ENCODE results near the gene HIP1R. TPM values are rescaled to one million over a fixed set of nuclear protein-coding genes. Genes with fewer than 3 reads are reported as not detected.

Gene HIP1R
- polyA plus RNA-seq, 1 of the 3 experiments (the other 2 are of a cell fraction), result 20.6 TPM

- Histone ChIP-seq H3K36me3 (replicated peaks in 1 of 2; ENCODE audit: control insufficient read depth in 1 of 2, insufficient read depth in 2 of 2, low read length in 1 of 2) (peaks cover 9 to 44% of the 10 kb centered on the region in 2 experiments), H3K27me3 (ENCODE audit: insufficient read depth) (no peaks in the 10 kb centered on the region), H3K9me2 (no peaks in the 10 kb centered on the region), H3K27ac (ENCODE audit: low read depth in 2 of 2, low read length in 1 of 2) (no peak overlapping the region), H3K4me1 (ENCODE audit: control insufficient read depth in 1 of 2, insufficient read depth in 2 of 2, low read depth in 1 of 2, low read length in 1 of 2) (peaks cover 0 to 23% of the 10 kb centered on the region in 2 experiments; a peak in 3 of 4 replicates), H3F3A (replicated peaks; ENCODE audit: insufficient read depth) (no peaks in the 10 kb centered on the region), H3K4me3 (ENCODE audit: low read depth in 2 of 2, low read length in 1 of 2) (no peak overlapping the region), H3K79me2 (ENCODE audit: insufficient read depth) (peaks cover 1% of the 10 kb centered on the region; the same call in 1 of the 2 replicates), H3K9ac (no peak overlapping the region), H3K9me3 (no peaks in the 10 kb centered on the region), H2AFZ (ENCODE audit: low read depth) (no peak overlapping the region), H3K4me2 (no peak overlapping the region), H4K20me1 (ENCODE audit: insufficient read depth) (no peaks in the 10 kb centered on the region)
- 96% methylated on average over 14 of the region's 17 CpGs for WGBS (ENCODE audit: low lambda C conversion rate)
- ChIA-PET POLR2A (no interaction called here), CTCF (interaction anchor here (3.5 to 6.3 kb wide), 2 partner anchors 73 to 87 kb away, joined by 17 to 28 read pairs; no protein-coding TSS in a partner anchor)
- DNase-seq, result no peak
- TF ChIP-seq JUND (IDR thresholded peaks at IDR 0.05) (no peak), YY1 (IDR thresholded peaks at IDR 0.05; ENCODE audit: low read depth) (no peak), MAX (IDR thresholded peaks at IDR 0.05; ENCODE audit: low read depth) (no peak), GATA2 (CRISPR knock-in tag; IDR thresholded peaks at IDR 0.05) (no peak), MXI1 (IDR thresholded peaks at IDR 0.05; ENCODE audit: low read depth, low read length) (no peak), MEF2A (IDR thresholded peaks at IDR 0.05; ENCODE audit: borderline replicate concordance, low read depth) (no peak), RFX5 (IDR thresholded peaks at IDR 0.05; ENCODE audit: low read length) (no peak), EZH2phosphoT487 (IDR thresholded peaks at IDR 0.05; ENCODE audit: borderline replicate concordance, low read depth) (no peak), RCOR1 (IDR thresholded peaks at IDR 0.05; ENCODE audit: low read length) (no peak), TCF12 (IDR thresholded peaks at IDR 0.05) (no peak), CHD2 (IDR thresholded peaks at IDR 0.05; ENCODE audit: low read length, partially characterized antibody) (no peak), SMC3 (IDR thresholded peaks at IDR 0.05; ENCODE audit: low read depth, low read length) (no peak), FOXJ3 (CRISPR knock-in tag; IDR thresholded peaks at IDR 0.05) (no peak), TAF1 (IDR thresholded peaks at IDR 0.05; ENCODE audit: borderline replicate concordance, low read depth, low read length) (no peak), POLR2AphosphoS5 (IDR thresholded peaks at IDR 0.05; ENCODE audit: low read depth, low read length) (no peak), ELF1 (IDR thresholded peaks at IDR 0.05) (no peak)
Measured at GRCh38 chr12:122866379-122866778, 31.1 kb downstream of the HIP1R start.

GRCh38 chr12:122866950-122867607 lies 31.8 kb downstream of the HIP1R start:
- H3K4me2 ChIP-seq, result no peak overlapping the region
- peak; percentile 42 for DNase-seq
- H3K27me3 ChIP-seq (ENCODE audit: insufficient read depth), result no peaks in the 10 kb centered on the region
- no peaks in the 10 kb centered on the region for H3K9me2 ChIP-seq
- H4K20me1 ChIP-seq (ENCODE audit: insufficient read depth), result peaks cover 1% of the 10 kb centered on the region; the same call in 1 of the 2 replicates
- CTCF ChIA-PET, result interaction anchor here (0.8 to 6.3 kb wide), 10 partner anchors 10 to 371 kb away, joined by 3 to 28 read pairs (median 4); no protein-coding TSS in a partner anchor
- no peak overlapping the region; a peak in 1 of 4 replicates for H3K27ac ChIP-seq (ENCODE audit: low read depth in 2 of 2, low read length in 1 of 2)
- no peak overlapping the region for H3K4me3 ChIP-seq (ENCODE audit: low read depth in 2 of 2, low read length in 1 of 2)
- H2AFZ ChIP-seq (ENCODE audit: low read depth), result no peak overlapping the region
- POLR2A ChIA-PET, result no interaction called here
- H3K9me3 ChIP-seq, result no peaks in the 10 kb centered on the region
- H3K9ac ChIP-seq, result no peak overlapping the region
- H3F3A ChIP-seq (replicated peaks; ENCODE audit: insufficient read depth), result no peaks in the 10 kb centered on the region
- 97% methylated on average over 36 of the region's 36 CpGs for WGBS (ENCODE audit: low lambda C conversion rate)
- peaks cover 9 to 43% of the 10 kb centered on the region in 2 experiments for H3K36me3 ChIP-seq (replicated peaks in 1 of 2; ENCODE audit: control insufficient read depth in 1 of 2, insufficient read depth in 2 of 2, low read length in 1 of 2)
- peaks cover 8% of the 10 kb centered on the region; the same call in 1 of the 2 replicates for H3K79me2 ChIP-seq (ENCODE audit: insufficient read depth)
- H3K4me1 ChIP-seq (ENCODE audit: control insufficient read depth in 1 of 2, insufficient read depth in 2 of 2, low read depth in 1 of 2, low read length in 1 of 2), result peaks cover 7 to 30% of the 10 kb centered on the region in 2 experiments; a peak in 3 of 4 replicates
- TF ChIP-seq YY1 (IDR thresholded peaks at IDR 0.05; ENCODE audit: low read depth) (no peak), GABPA (IDR thresholded peaks at IDR 0.05; ENCODE audit: low read depth) (no peak), REST (IDR thresholded peaks at IDR 0.05; ENCODE audit: low read depth, low read length) (no peak), POLR2AphosphoS5 (IDR thresholded peaks at IDR 0.05; ENCODE audit: low read depth, low read length) (no peak), TCF12 (IDR thresholded peaks at IDR 0.05) (no peak), USF2 (IDR thresholded peaks at IDR 0.05; ENCODE audit: borderline replicate concordance, low read depth, low read length) (no peak), MXI1 (IDR thresholded peaks at IDR 0.05; ENCODE audit: low read depth, low read length) (no peak), GATA2 (CRISPR knock-in tag; IDR thresholded peaks at IDR 0.05) (no peak), EP300 (IDR thresholded peaks at IDR 0.05; ENCODE audit: borderline replicate concordance in 1 of 2, low read depth in 1 of 2, low read length in 1 of 2) (no peak), FOXM1 (IDR thresholded peaks at IDR 0.05; ENCODE audit: low read depth) (no peak), MAX (IDR thresholded peaks at IDR 0.05; ENCODE audit: low read depth) (no peak), PBX3 (IDR thresholded peaks at IDR 0.05) (no peak)
